ENCODE results near the gene CCSAP. TPM values are rescaled to one million over a fixed set of nuclear protein-coding genes. Genes with fewer than 3 reads are reported as not detected.
"Not testable (repeated sequence)": the region's sequence is repeated elsewhere in the genome, so short reads cannot be mapped to it uniquely, and the experiment has no call there.

Gene CCSAP
- total and polyA plus RNA-seq, 8 donors, result 7.1 to 11.4 (median 9.2) TPM

DNA sequence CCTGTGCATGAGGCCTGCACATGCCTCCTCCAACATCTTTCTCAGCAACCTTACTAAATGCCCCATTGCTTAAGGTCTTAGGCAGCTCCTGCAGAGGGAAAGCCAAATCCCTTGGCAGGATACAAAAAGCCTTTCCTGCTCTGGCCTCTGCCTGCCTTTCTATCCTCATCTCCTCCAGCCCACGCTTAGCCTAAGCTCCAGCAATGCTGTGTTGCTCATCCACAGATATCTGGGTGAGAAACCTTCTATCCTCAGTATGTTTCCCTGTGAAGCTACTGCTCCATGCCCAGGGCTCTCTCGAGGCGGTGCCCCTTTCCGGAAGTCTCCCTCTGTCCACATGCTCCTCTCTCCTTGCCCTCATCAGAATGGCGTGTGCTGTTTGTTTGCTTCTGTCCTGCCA lies 37.0 kb upstream of the CCSAP start:
- H3K27ac ChIP-seq, result no peak overlapping the region
- no peaks in the 10 kb centered on the region for H3K9me3 ChIP-seq
- H3K36me3 ChIP-seq, result no peaks in the 10 kb centered on the region
- no peak for DNase-seq
- intact Hi-C loops (cut with DNase I), result no loop called here
- peaks cover 0 to 15% of the 10 kb centered on the region in 2 donors for H3K27me3 ChIP-seq
- TF ChIP-seq, protein P1, sequence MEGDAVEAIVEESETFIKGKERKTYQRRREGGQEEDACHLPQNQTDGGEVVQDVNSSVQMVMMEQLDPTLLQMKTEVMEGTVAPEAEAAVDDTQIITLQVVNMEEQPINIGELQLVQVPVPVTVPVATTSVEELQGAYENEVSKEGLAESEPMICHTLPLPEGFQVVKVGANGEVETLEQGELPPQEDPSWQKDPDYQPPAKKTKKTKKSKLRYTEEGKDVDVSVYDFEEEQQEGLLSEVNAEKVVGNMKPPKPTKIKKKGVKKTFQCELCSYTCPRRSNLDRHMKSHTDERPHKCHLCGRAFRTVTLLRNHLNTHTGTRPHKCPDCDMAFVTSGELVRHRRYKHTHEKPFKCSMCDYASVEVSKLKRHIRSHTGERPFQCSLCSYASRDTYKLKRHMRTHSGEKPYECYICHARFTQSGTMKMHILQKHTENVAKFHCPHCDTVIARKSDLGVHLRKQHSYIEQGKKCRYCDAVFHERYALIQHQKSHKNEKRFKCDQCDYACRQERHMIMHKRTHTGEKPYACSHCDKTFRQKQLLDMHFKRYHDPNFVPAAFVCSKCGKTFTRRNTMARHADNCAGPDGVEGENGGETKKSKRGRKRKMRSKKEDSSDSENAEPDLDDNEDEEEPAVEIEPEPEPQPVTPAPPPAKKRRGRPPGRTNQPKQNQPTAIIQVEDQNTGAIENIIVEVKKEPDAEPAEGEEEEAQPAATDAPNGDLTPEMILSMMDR (IDR thresholded peaks at IDR 0.05), result no peak
- ATAC-seq, result no peak
- H3K4me1 ChIP-seq, result no peaks in the 10 kb centered on the region
- no peak overlapping the region for H3K4me3 ChIP-seq

DNA sequence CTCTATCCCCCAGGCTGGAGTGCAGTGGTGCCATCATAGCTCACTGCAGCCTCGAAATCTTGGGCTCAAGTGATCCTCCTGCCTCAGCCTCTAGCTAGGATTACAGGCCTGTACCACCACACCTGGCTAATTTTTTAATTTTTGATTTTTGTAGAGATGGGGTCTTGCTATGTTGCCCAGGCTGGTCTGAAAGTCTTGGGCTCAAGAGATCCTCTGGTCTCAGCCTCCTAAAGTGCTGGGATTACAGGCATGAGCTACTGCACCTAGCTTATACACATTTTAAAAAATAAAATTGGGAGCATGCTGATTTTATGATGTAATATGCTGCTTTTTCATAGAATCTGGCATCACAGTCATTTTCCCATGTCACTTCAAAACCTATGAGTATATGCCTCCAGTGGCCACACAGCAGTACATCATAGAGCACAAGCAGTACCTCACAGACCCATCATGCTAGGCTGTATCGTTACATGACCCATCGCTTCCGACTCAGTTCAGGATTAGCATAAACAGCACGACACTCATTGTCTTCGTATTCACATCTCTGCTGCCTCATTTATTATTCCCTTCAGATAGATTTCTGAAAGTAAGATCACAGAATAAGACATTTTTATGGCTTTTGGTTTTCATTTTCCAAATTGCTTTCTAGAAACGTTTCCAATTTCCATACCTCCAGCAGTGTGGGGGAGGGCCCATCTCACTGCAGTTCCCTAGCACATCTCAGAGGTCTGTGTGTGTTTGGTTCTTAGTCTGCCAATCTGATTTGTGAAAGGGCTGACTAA lies 35.9 kb upstream of the CCSAP start:
- Histone ChIP-seq H3K9me3 (no peaks in the 10 kb centered on the region), H3K36me3 (no peaks in the 10 kb centered on the region), H3K4me1 (no peaks in the 10 kb centered on the region), H3K27me3 (peaks cover 0 to 15% of the 10 kb centered on the region in 2 donors), H3K4me3 (no peak overlapping the region), H3K27ac (no peak overlapping the region)
- no peak for ATAC-seq
- TF ChIP-seq, protein P1 (IDR thresholded peaks at IDR 0.05), result no peak
- DNase-seq, result no peak
- intact Hi-C loops (cut with DNase I), result no loop called here

DNA sequence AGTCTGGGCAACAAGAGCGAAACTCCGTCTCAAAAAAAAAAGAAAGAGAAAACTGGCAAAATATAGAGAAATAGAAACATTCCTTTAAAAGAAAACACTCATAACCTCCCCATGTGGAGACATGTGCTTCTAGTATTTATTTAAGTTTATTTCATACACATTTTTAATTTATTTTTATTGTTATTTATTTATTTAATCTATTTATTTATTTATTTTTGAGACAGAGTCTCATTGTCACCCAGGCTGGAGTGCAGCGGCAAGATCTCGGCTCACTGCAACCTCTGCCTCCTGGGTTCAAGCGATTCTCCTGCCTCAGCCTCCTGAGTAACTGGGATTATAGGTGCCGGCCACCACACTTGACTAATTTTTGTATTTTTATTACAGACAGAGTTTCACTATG lies 35.2 kb upstream of the CCSAP start:
- H3K36me3 ChIP-seq; DNase-seq; intact Hi-C loops (cut with DNase I); H3K4me1 ChIP-seq; H3K4me3 ChIP-seq; ATAC-seq; H3K27ac ChIP-seq; H3K9me3 ChIP-seq: not testable (repeated sequence)
- H3K27me3 ChIP-seq, result peaks cover 0 to 15% of the 10 kb centered on the region in 2 donors

DNA sequence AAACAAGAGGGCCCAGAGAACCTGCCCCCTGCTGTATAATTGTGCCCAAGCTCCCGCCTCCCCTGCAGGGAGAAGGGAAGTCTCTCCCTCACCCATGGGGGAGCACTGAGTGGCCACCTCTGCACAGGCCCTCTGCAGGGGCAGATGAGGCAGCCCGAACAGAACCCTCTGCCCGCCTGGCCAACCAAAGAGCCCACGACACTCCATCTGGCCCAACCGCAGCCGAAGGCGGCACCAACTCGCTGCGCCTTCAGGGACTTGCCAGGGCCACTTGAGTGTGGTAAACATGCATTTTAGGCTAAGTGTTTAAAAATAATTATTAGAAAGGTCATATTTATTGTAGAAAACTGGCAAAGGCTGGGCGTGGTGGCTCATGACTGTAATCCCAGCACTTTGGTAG lies 34.6 kb upstream of the CCSAP start:
- TF ChIP-seq, protein P1 (IDR thresholded peaks at IDR 0.05), result no peak
- DNase-seq, result no peak
- intact Hi-C loops (cut with DNase I), result no loop called here
- Histone ChIP-seq H3K4me3 (no peak overlapping the region), H3K9me3 (no peaks in the 10 kb centered on the region), H3K27me3 (peaks cover 0 to 15% of the 10 kb centered on the region in 2 donors), H3K27ac (no peak overlapping the region), H3K4me1 (no peaks in the 10 kb centered on the region), H3K36me3 (no peaks in the 10 kb centered on the region)
- ATAC-seq, result no peak

DNA sequence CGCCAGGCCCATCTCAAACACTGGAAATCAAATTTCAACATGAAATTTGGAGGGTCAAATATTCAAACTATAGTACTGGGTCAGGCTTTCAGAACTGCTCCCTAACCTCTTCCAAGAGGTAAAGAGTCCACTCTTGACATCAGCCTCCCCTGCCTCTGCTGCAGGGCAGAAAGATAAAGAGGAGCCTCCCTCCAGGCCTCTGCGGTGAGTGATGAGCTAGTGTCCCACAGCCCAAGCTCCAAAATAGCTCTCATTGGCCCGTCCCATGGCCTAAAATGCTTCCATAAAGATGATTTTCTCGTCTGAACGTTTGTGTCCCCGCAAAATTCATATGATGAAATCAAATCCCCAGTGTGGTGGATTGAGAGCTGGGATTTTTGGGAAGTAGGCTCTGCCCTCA lies 33.7 kb upstream of the CCSAP start:
- intact Hi-C loops (cut with DNase I), result no loop called here
- Histone ChIP-seq H3K36me3 (no peaks in the 10 kb centered on the region), H3K9me3 (no peaks in the 10 kb centered on the region), H3K27ac (no peak overlapping the region), H3K27me3 (peaks cover 0 to 8% of the 10 kb centered on the region in 2 donors), H3K4me1 (no peaks in the 10 kb centered on the region), H3K4me3 (no peak overlapping the region)
- DNase-seq (no peak), ATAC-seq (no peak)
- TF ChIP-seq, protein P1 (IDR thresholded peaks at IDR 0.05), result no peak

DNA sequence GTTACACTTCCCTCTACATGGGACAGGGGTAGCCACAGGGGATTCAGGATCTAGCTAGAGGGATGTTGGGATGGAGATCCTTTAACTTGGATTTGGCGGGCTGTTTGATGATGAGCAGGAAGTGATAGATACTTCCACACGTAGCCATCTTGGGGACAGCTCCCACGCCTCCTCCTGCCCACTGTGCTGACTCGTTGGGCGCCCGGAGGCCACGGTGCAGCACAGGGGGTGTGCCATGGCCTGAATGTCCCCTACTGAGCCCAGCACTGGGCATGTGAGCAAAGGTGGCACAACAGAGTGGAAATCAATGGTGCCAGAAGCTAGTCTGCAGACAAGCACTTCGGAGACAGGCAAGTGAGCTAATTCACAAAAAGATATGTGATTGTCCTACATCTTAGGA lies 31.6 kb upstream of the CCSAP start:
- Histone ChIP-seq H3K4me3 (no peak overlapping the region), H3K4me1 (no peaks in the 10 kb centered on the region), H3K36me3 (no peaks in the 10 kb centered on the region), H3K9me3 (no peaks in the 10 kb centered on the region), H3K27me3 (peaks cover 0 to 12% of the 10 kb centered on the region in 2 donors), H3K27ac (no peak overlapping the region)
- ATAC-seq (no peak), DNase-seq (no peak)
- TF ChIP-seq, protein P1 (IDR thresholded peaks at IDR 0.05), result no peak
- intact Hi-C loops (cut with DNase I), result no loop called here

Measured in left lung (tissue), 10 donors.